Mucosa of descending colon (tissue), 3 donors: ENCODE results near the gene TMEM17. TPM values are rescaled to one million over a fixed set of nuclear protein-coding genes. Genes with fewer than 3 reads are reported as not detected.

Source experiments
- ATAC-seq: fragments of 200-7000 bp; cut with Tn5 transposase; one replicate; pipeline ENCODE4 v1.9.1; 2020; ENCODE audit warnings: mild to moderate bottlenecking, moderate library complexity
- DNase-seq, 3 donors: peaks; one replicate each; pipeline ENCODE4 v3.0.0-alpha.2; 2020
- H3K36me3 ChIP-seq: fragments of 200-600 bp; one replicate; pipeline ENCODE4 v1.8.0; 2021; ENCODE audit warnings: low read depth, mild to moderate bottlenecking
- H3K4me1 ChIP-seq: fragments of 200-600 bp; one replicate; pipeline ENCODE4 v1.8.0; 2021; ENCODE audit warnings: low read depth, mild to moderate bottlenecking
- H3K4me3 ChIP-seq: fragments of 200-600 bp; one replicate; pipeline ENCODE4 v1.8.0; 2021; ENCODE audit warnings: mild to moderate bottlenecking
- H3K9me3 ChIP-seq: fragments of 200-600 bp; one replicate; pipeline ENCODE4 v1.8.0; 2021; ENCODE audit warnings: mild to moderate bottlenecking
- CTCF ChIP-seq: fragments of 200-600 bp; IDR thresholded peaks from one replicate; pipeline ENCODE4 v1.8.0; 2022; ENCODE audit warnings: antibody characterized with exemption, mild to moderate bottlenecking
- intact Hi-C, 2 donors: fragments of 100-400 bp; cut with DNase I in 1 of 2; cut with micrococcal nuclease in 1 of 2; formaldehyde crosslinking; loops; one replicate each; pipeline versions ENCODE4 v1.11.0 to v1.11.1; 2022; cut with DNase I, micrococcal nuclease
- total RNA-seq, 3 donors: library from RNA; stranded (reverse); fragmentation: NEBNext Ultra II Directional in 2 of 3; extraction: Animal tissue kit (Norgen Biotek cat#: 25700) in 2 of 3; gene quantifications; one replicate each; pipeline versions ENCODE4 v1.2.1 to v1.2.4, GENCODE V29; 2021 to 2023
- donor health status: DM: no; HTN: no; CAD: no; lungs with moderate emphysema.
- donor health status: DM: no; HTN: no; CAD: no.
- donor health status: DM: no; HTN: yes; CAD: no.

Gene TMEM17
- total RNA-seq, 3 donors from 2014 or later: 0.61 to 1.2 (median 0.70) TPM

DNA sequence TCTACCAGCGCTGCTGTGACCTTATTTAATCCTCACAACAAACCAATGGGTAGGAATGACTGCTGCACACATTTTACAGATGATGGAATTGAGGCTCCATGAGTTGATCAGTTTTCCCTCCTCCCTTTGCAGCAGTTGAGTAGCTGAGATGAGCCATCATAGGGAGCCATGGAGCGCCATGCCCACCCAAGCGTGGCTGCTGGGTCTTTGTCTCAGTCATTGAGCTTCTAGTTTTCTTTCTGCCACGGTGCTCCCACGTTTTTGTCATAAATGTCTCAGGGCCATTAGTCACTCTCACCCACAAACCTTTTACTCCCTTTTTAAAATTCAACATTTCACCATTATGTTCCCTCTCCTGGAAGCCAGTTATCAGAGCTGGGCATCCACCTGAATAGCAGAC, 45.8 kb downstream of the TMEM17 start:
- DNase-seq (no peak), ATAC-seq (no peak)
- H3K4me1 ChIP-seq: no peaks in the 10 kb centered on the region
- TF ChIP-seq CTCF: no peak
- H3K9me3 ChIP-seq: no peaks in the 10 kb centered on the region
- no peaks in the 10 kb centered on the region for H3K36me3 ChIP-seq
- intact Hi-C loops: no loop called here
- no peak overlapping the region for H3K4me3 ChIP-seq

DNA sequence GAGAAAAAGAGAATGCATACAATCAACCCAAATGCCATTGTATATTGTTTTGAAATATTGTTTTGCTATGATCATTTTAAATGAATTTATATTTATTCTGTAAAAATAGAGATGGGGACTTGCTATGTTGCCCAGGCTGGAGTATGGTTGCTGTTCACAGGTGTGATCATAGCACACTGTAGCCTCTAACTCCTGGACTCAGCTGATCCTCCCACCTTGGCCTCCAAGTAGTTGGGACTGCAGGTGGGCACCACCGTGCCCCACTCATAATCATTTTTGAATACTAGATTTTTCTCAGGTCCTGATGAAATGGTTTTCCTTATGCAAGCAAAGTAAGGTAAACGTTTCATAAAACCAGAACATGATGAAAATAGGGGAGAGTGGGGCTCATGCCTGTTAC, 46.3 kb downstream of the TMEM17 start:
- TF ChIP-seq CTCF: no peak
- ATAC-seq: no peak
- DNase-seq: no peak
- Histone ChIP-seq H3K4me3 (no peak overlapping the region), H3K4me1 (no peaks in the 10 kb centered on the region), H3K36me3 (no peaks in the 10 kb centered on the region), H3K9me3 (no peaks in the 10 kb centered on the region)
- intact Hi-C loops: loop anchor here in 1 of 2 donors (5.0 kb wide), 1 partner anchor 318 kb away; no protein-coding TSS in a partner anchor

- H3K9me3 ChIP-seq: no peaks in the 10 kb centered on the region
- no peaks in the 10 kb centered on the region for H3K36me3 ChIP-seq
- ATAC-seq (no peak), DNase-seq (no peak)
- no peaks in the 10 kb centered on the region for H3K4me1 ChIP-seq
- no peak overlapping the region for H3K4me3 ChIP-seq
- intact Hi-C loops: loop anchor here in 1 of 2 donors (5.0 kb wide), 1 partner anchor 318 kb away; no protein-coding TSS in a partner anchor
- TF ChIP-seq CTCF: no peak
These were observed 46.9 kb downstream of the TMEM17 start for GRCh38 chr2:62459106-62459505.

- TF ChIP-seq CTCF: no peak
- intact Hi-C loops: loop anchor here in 1 of 2 donors (5.0 kb wide), 1 partner anchor 319 kb away; no protein-coding TSS in a partner anchor
- no peaks in the 10 kb centered on the region for H3K9me3 ChIP-seq
- ATAC-seq: no peak
- no peaks in the 10 kb centered on the region for H3K36me3 ChIP-seq
- no peak overlapping the region for H3K4me3 ChIP-seq
- no peaks in the 10 kb centered on the region for H3K4me1 ChIP-seq
- DNase-seq: no peak
These were observed 47.3 kb downstream of the TMEM17 start for GRCh38 chr2:62458671-62459081.

GRCh38 chr2:62458206-62458641, 47.8 kb downstream of the TMEM17 start:
- no peak for DNase-seq
- no peak for ATAC-seq

More at GRCh38 chr2:62458206-62458641, 47.8 kb downstream of the TMEM17 start:
- Histone ChIP-seq H3K36me3 (no peaks in the 10 kb centered on the region), H3K9me3 (no peaks in the 10 kb centered on the region), H3K4me1 (no peaks in the 10 kb centered on the region), H3K4me3 (no peak overlapping the region)
- no peak for TF ChIP-seq CTCF
- intact Hi-C loops: loop anchor here in 1 of 2 donors (5.0 kb wide), 1 partner anchor 319 kb away; no protein-coding TSS in a partner anchor
